ENCODE data around the gene SPATA12.

GRCh38 chr3:57048728-57049127 is 11.7 kb upstream of the SPATA12 start:
- TF ChIP-seq CTCF (IDR thresholded peaks at IDR 0.05) (no peak), POLR2A (IDR thresholded peaks at IDR 0.05) (no peak), POLR2AphosphoS5 (IDR thresholded peaks at IDR 0.05) (no peak), EP300 (IDR thresholded peaks at IDR 0.05) (no peak)

Measured in suprapubic skin (tissue), 4 donors.